Neural cell (in vitro differentiated cells): ENCODE data around the gene GALK2. TPM values are rescaled to one million over a fixed set of nuclear protein-coding genes. Genes with fewer than 3 reads are reported as not detected.

ENCODE experiments used
- H2AFZ ChIP-seq: fragments of 200-600, 300-800 bp; sonication (generic), shearing (Covaris generic); 2 replicates; pipeline ENCODE4 v1.6.0; 2014; ENCODE audit warnings: low read depth, mild to moderate bottlenecking, antibody characterized with exemption, low read length, moderate library complexity
- H3F3A ChIP-seq: fragments of 200-600 bp; shearing (Covaris generic); 2 replicates; pipeline ENCODE4 v1.6.1; 2016; ENCODE audit warnings: mild to moderate bottlenecking, moderate library complexity, mixed read lengths, antibody characterized with exemption, low read length; ENCODE audit not compliant: insufficient read depth, poor library complexity, severe bottlenecking
- H3K27ac ChIP-seq: fragments of 200-600, 300-800 bp; sonication (generic), shearing (Covaris generic); 2 replicates; pipeline ENCODE4 v1.5.1; 2014; ENCODE audit warnings: mild to moderate bottlenecking, low read length, moderate library complexity
- H3K27me3 ChIP-seq: fragments of 300-800, 200-600 bp; sonication (generic), shearing (Covaris generic); 2 replicates; pipeline ENCODE4 v1.6.0; 2014; ENCODE audit warnings: mild to moderate bottlenecking, low read depth, low read length, moderate library complexity; ENCODE audit not compliant: insufficient read depth
- H3K36me3 ChIP-seq: fragments of 300-800, 200-600 bp; sonication (generic), shearing (Covaris generic); 2 replicates; pipeline ENCODE4 v1.5.1; 2014; ENCODE audit warnings: mild to moderate bottlenecking, antibody characterized with exemption, low read length, moderate library complexity; ENCODE audit not compliant: insufficient read depth
- H3K4me2 ChIP-seq: fragments of 300-800, 200-600 bp; sonication (generic), shearing (Covaris generic); 2 replicates; pipeline ENCODE4 v1.6.0; 2014; ENCODE audit warnings: mild to moderate bottlenecking, low read length
- H3K4me3 ChIP-seq: fragments of 300-800, 200-600 bp; sonication (generic), shearing (Covaris generic); 2 replicates; pipeline ENCODE4 v1.5.1; 2014; ENCODE audit warnings: mild to moderate bottlenecking, low read length, moderate library complexity
- H3K79me2 ChIP-seq: fragments of 200-600 bp; shearing (Covaris generic); replicated peaks from 2 replicates; pipeline ENCODE4 v1.6.0; 2014; ENCODE audit warnings: mild to moderate bottlenecking, low read length, moderate library complexity; ENCODE audit not compliant: insufficient read depth
- H3K9ac ChIP-seq: fragments of 300-800, 200-600 bp; sonication (generic), shearing (Covaris generic); 2 replicates; pipeline ENCODE4 v1.6.1; 2016; ENCODE audit warnings: mild to moderate bottlenecking, low read length, mixed read lengths
- H3K9me2 ChIP-seq: fragments of 200-600 bp; shearing (Covaris generic); 2 replicates; pipeline ENCODE4 v1.6.1; 2016; ENCODE audit warnings: mild to moderate bottlenecking, low read length, mixed read lengths; ENCODE audit not compliant: insufficient read depth
- H3K9me3 ChIP-seq: fragments of 200-600, 300-800 bp; sonication (generic), shearing (Covaris generic); 2 replicates; pipeline ENCODE4 v1.6.1; 2016; ENCODE audit warnings: mild to moderate bottlenecking, mixed run types, low read length, moderate library complexity, mixed read lengths
- H4K20me1 ChIP-seq: fragments of 200-600 bp; shearing (Covaris generic); 2 replicates; pipeline ENCODE4 v1.6.1; 2016; ENCODE audit warnings: mild to moderate bottlenecking, mixed run types; ENCODE audit not compliant: insufficient read depth
- CTCF ChIP-seq: fragments of 450-650 bp; IDR thresholded peaks from 2 replicates; pipeline ENCODE4 v1.5.1; 2014; ENCODE audit warnings: antibody characterized with exemption, mild to moderate bottlenecking, moderate library complexity; ENCODE audit not compliant: poor library complexity, severe bottlenecking
- EP300 ChIP-seq: fragments of 450-650 bp; conservative IDR thresholded peaks from 2 replicates; pipeline ENCODE4 v1.6.1; 2014; ENCODE audit warnings: antibody characterized with exemption, mild to moderate bottlenecking, moderate library complexity; ENCODE audit not compliant: poor library complexity, severe bottlenecking
- EZH2 ChIP-seq: fragments of 200-600, 300-800 bp; shearing (Covaris generic), sonication (generic); IDR thresholded peaks from 2 replicates; pipeline ENCODE4 v1.6.1; 2014; ENCODE audit warnings: antibody characterized with exemption, low read length, borderline replicate concordance, mild to moderate bottlenecking; ENCODE audit not compliant: insufficient read depth, poor library complexity, severe bottlenecking
- MXI1 ChIP-seq: fragments of 450-650 bp; conservative IDR thresholded peaks from 2 replicates; pipeline ENCODE4 v1.6.1; 2014; ENCODE audit warnings: antibody characterized with exemption, mild to moderate bottlenecking; ENCODE audit not compliant: poor library complexity, severe bottlenecking
- POLR2AphosphoS5 ChIP-seq: IDR thresholded peaks from 2 replicates; pipeline ENCODE4 v1.6.1; 2012
- RAD21 ChIP-seq: fragments of 450-650 bp; conservative IDR thresholded peaks from 2 replicates; pipeline ENCODE4 v1.6.1; 2014; ENCODE audit warnings: antibody characterized with exemption, mild to moderate bottlenecking, moderate library complexity
- SMC3 ChIP-seq: fragments of 450-650 bp; conservative IDR thresholded peaks from 2 replicates; pipeline ENCODE4 v1.6.1; 2014; ENCODE audit warnings: antibody characterized with exemption, mild to moderate bottlenecking, moderate library complexity; ENCODE audit not compliant: poor library complexity
- TAF1 ChIP-seq: IDR thresholded peaks from 2 replicates; pipeline ENCODE4 v1.6.1; 2012; ENCODE audit warnings: low read depth
- polyA plus RNA-seq: library from polyadenylated mRNA; depleted of rRNA; stranded (reverse); fragments of >200 nt; gene quantifications from 2 replicates; pipeline ENCODE4 v1.2.3, GENCODE V29; 2014

GALK2 gene
- polyA plus RNA-seq, 1 donor from 2014 or later, result 26.3 TPM

DNA sequence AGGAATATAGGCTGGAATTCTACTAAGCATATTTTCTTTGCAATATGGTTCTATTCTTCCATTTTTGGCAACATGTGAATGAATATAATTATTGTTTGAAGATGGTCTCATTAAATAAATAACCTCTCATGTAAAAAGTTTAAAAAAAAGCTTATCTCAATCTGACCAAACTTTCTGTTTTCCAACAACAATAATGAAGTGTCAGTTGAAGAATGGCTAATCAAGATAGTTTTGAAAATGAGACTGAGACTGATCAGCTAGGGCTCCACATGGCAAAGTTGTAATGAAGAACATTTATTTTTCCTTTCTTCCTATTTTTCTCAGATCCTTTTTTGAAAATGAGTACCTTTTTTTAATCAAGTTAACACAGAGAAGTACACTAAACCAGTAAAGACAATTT is 117.4 kb downstream of the GALK2 start:
- TF ChIP-seq TAF1 (no peak), SMC3 (no peak), RAD21 (no peak), EP300 (no peak), MXI1 (no peak), EZH2 (no peak)
- Histone ChIP-seq H3K9ac (no peak overlapping the region), H4K20me1 (no peaks in the 10 kb centered on the region), H3K27ac (no peak overlapping the region), H3K4me2 (no peak overlapping the region), H3K4me3 (no peak overlapping the region), H3K9me3 (no peaks in the 10 kb centered on the region), H3K9me2 (no peaks in the 10 kb centered on the region), H3K79me2 (no peaks in the 10 kb centered on the region), H3K27me3 (no peaks in the 10 kb centered on the region), H3F3A (no peaks in the 10 kb centered on the region), H3K36me3 (no peaks in the 10 kb centered on the region), H2AFZ (no peak overlapping the region)

GRCh38 chr15:49288391-49288790 is 118.3 kb downstream of the GALK2 start:
- H3K36me3 ChIP-seq, result no peaks in the 10 kb centered on the region
- H3K4me2 ChIP-seq, result no peak overlapping the region
- no peak overlapping the region for H3K4me3 ChIP-seq
- no peaks in the 10 kb centered on the region for H3K9me3 ChIP-seq
- no peaks in the 10 kb centered on the region for H3K27me3 ChIP-seq
- no peak overlapping the region for H3K9ac ChIP-seq
- H3K79me2 ChIP-seq, result no peaks in the 10 kb centered on the region
- H3K9me2 ChIP-seq, result no peaks in the 10 kb centered on the region
- no peak overlapping the region for H3K27ac ChIP-seq
- no peak for TF ChIP-seq MXI1
- TF ChIP-seq POLR2AphosphoS5, result no peak
- TF ChIP-seq CTCF, result no peak
- no peak for TF ChIP-seq SMC3
- H3F3A ChIP-seq, result no peaks in the 10 kb centered on the region
- H2AFZ ChIP-seq, result no peak overlapping the region
- no peaks in the 10 kb centered on the region for H4K20me1 ChIP-seq

DNA sequence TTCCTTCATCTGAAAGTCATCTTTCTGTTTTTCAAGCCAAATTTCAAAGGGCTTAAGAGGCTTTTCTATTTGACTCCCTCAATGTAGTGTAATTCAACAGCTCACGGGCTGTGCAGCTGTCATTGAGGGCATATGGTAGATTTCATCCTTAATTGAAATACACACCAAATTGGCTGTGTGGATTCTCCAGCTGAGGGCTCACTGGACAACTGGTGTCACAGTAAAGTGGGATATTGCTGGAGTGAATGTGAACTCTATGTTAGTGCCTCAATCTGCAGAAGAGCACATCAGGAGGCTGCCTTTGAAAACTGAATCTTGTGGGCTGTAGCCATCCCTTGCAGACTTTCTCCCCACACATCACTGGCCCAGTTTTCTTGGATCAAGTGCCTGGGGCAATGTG is 120.1 kb downstream of the GALK2 start:
- no peak overlapping the region for H3K27ac ChIP-seq
- H3K79me2 ChIP-seq, result no peaks in the 10 kb centered on the region
- H3K9me3 ChIP-seq, result no peaks in the 10 kb centered on the region
- H3K36me3 ChIP-seq, result no peaks in the 10 kb centered on the region
- TF ChIP-seq EP300, result no peak
- TF ChIP-seq TAF1, result no peak
- H3K4me2 ChIP-seq, result no peak overlapping the region
- no peaks in the 10 kb centered on the region for H3F3A ChIP-seq
- no peak overlapping the region for H3K4me3 ChIP-seq
- no peaks in the 10 kb centered on the region for H3K9me2 ChIP-seq
- H2AFZ ChIP-seq, result no peak overlapping the region
- no peak overlapping the region for H3K9ac ChIP-seq
- no peaks in the 10 kb centered on the region for H4K20me1 ChIP-seq
- no peaks in the 10 kb centered on the region for H3K27me3 ChIP-seq

DNA sequence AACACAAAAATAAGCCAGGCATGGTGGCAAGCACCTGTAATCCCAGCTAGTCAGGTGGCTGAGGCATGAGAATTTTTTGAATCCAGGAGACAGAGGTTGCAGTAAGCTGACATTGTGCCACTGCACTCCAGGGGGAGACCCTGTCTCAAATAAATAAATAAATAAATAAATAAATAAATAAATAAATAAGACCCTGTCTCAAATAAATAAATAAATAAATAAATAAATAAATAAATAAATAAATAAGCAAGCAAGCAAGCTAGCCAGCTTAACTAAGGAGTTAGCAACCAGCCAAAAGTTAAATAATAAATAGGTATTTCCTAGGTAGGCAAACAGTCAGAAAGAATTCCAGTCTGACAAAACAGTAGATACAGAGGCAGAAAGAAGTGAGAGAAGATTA is 123.9 kb downstream of the GALK2 start:
- no peaks in the 10 kb centered on the region for H3K27me3 ChIP-seq
- no peak overlapping the region for H3K4me2 ChIP-seq
- no peaks in the 10 kb centered on the region for H3K9me2 ChIP-seq
- no peak overlapping the region for H2AFZ ChIP-seq
- no peak overlapping the region for H3K4me3 ChIP-seq
- no peak overlapping the region for H3K9ac ChIP-seq
- no peak for TF ChIP-seq SMC3
- TF ChIP-seq POLR2AphosphoS5, result no peak
- no peak for TF ChIP-seq EZH2
- no peak for TF ChIP-seq RAD21
- TF ChIP-seq EP300, result no peak
- no peak for TF ChIP-seq CTCF
- H3K36me3 ChIP-seq, result no peaks in the 10 kb centered on the region
- H3K9me3 ChIP-seq, result no peaks in the 10 kb centered on the region
- no peaks in the 10 kb centered on the region for H3K79me2 ChIP-seq
- H4K20me1 ChIP-seq, result no peaks in the 10 kb centered on the region
- no peak overlapping the region for H3K27ac ChIP-seq
- H3F3A ChIP-seq, result no peaks in the 10 kb centered on the region
